Endodermal cell (in vitro differentiated cells): Measurements from ENCODE around the gene NAV2. TPM values are rescaled to one million over a fixed set of nuclear protein-coding genes. Genes with fewer than 3 reads are reported as not detected.
A peak's percentile ranks its signal among the peaks of the same experiment; 100 is the strongest.

ENCODE experiments used
- DNase-seq: peaks from one replicate; pipeline ENCODE4 v3.0.0-alpha.2; 2017
- H3K27ac ChIP-seq: 2 replicates; pipeline ENCODE4 v1.5.1; 2013; ENCODE audit warnings: mild to moderate bottlenecking, low read depth, low read length, moderate library complexity
- H3K27me3 ChIP-seq: 2 replicates; pipeline ENCODE4 v1.6.1; 2013; ENCODE audit warnings: mild to moderate bottlenecking, low read length, moderate library complexity; ENCODE audit not compliant: insufficient read depth, control insufficient read depth, poor library complexity, severe bottlenecking
- H3K36me3 ChIP-seq: 2 replicates; pipeline ENCODE4 v1.7.0; 2013; ENCODE audit warnings: mild to moderate bottlenecking, low read length, moderate library complexity; ENCODE audit not compliant: control insufficient read depth, insufficient read depth
- H3K4me1 ChIP-seq: one replicate; pipeline ENCODE4 v1.7.0; 2013; ENCODE audit warnings: low read length; ENCODE audit not compliant: control insufficient read depth, insufficient read depth
- H3K4me3 ChIP-seq: 2 replicates; pipeline ENCODE4 v1.5.1; 2013; ENCODE audit warnings: mild to moderate bottlenecking, low read length, moderate library complexity
- H3K9ac ChIP-seq: 2 replicates; pipeline ENCODE4 v1.6.1; 2013; ENCODE audit warnings: mild to moderate bottlenecking, low read length, moderate library complexity; ENCODE audit not compliant: poor library complexity, severe bottlenecking; ENCODE audit errors: extremely low read depth
- H3K9me3 ChIP-seq: 2 replicates; pipeline ENCODE4 v1.6.1; 2013; ENCODE audit warnings: mild to moderate bottlenecking, low read length, moderate library complexity; ENCODE audit not compliant: control insufficient read depth
- H3K27ac Mint-ChIP-seq: 2 replicates; pipeline ENCODE4 v1.8.0; 2020; ENCODE audit warnings: mixed read lengths
- H3K27me3 Mint-ChIP-seq: 2 replicates; pipeline ENCODE4 v1.8.0; 2021; ENCODE audit warnings: mild to moderate bottlenecking, mixed read lengths; ENCODE audit not compliant: insufficient read depth
- H3K36me3 Mint-ChIP-seq: 2 replicates; pipeline ENCODE4 v1.8.0; 2020; ENCODE audit warnings: low read depth, mixed read lengths
- H3K4me1 Mint-ChIP-seq: 2 replicates; pipeline ENCODE4 v1.8.0; 2020; ENCODE audit warnings: mixed read lengths
- H3K4me3 Mint-ChIP-seq: 2 replicates; pipeline ENCODE4 v1.8.0; 2020; ENCODE audit warnings: mild to moderate bottlenecking, moderate library complexity, mixed read lengths
- H3K9me3 Mint-ChIP-seq: 2 replicates; pipeline ENCODE4 v1.8.0; 2020; ENCODE audit warnings: mild to moderate bottlenecking, mixed read lengths
- CTCF ChIP-seq: fragments of 200-600 bp; sonication (generic); conservative IDR thresholded peaks from 2 replicates; pipeline ENCODE4 v1.5.0; 2021; ENCODE audit warnings: antibody characterized with exemption, mild to moderate bottlenecking
- WGBS, 2 experiments: methylation state at CpG; one replicate each; pipeline versions ENCODE4 v1.1.5 to v1.1.7; 2013; ENCODE audit warnings: missing lambda C conversion rate in 2 of 2, mixed read lengths in 1 of 2; ENCODE audit not compliant: insufficient coverage in 1 of 2, insufficient read length in 1 of 2; 5-methylcytosine and 5-hydroxymethylcytosine counted together
- total RNA-seq, 2 donors: library from RNA; stranded (reverse); fragmentation: NEBNext Ultra II Directional in 1 of 2; extraction: Animal tissue kit (Norgen Biotek cat#: 25700) in 1 of 2; gene quantifications; 2 replicates in 1 of 2; 3 replicates in 1 of 2; pipeline ENCODE4 v1.2.1, GENCODE V29; 2021

The NAV2 gene
- total RNA-seq, 2 donors from 2014 or later = 37.1 to 42.4 TPM

DNA sequence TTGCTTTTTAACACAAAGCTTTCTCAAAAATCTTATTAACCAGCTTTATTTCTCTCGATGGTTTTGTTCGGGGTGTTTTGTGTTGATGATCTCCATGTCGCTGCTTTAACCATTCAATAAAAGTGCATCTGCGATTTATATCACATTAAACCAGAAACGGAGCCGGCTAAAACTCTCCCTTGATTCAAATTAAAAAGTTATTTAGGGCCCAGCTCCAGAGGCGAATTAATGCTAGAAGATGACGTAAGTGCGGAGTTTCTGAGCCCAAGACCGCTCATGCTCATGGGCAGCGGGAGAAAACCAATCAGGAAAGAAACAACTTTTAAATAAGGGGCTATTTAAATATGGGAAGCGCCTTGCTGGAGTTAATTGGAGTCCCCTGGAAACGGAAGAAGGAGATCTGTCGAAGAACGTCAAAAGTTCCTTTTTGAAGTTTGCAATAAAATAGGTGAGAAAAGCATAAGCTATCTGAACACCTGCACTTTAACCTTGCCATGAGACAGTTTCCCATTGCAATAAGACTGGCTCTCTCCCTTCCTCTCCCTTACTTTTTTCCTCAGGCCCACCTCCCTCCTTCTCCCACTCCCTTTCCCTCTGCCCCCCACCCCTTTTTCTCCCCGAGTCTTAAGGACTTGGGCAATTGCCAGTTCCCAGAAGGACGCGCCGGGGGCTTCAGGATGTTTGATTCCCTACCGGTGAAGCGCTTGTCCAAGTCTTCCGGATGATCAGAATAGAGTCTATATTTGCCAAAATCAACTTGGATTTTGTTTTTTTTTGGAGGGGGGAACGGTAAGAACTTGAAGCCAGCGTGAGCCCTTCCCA is 449.5 kb downstream of the NAV2 start:
- Mint-ChIP-seq H3K36me3 (no peaks in the 10 kb centered on the region), H3K9me3 (peaks cover 7% of the 10 kb centered on the region), H3K27me3 (peaks cover 100% of the 10 kb centered on the region), H3K4me1 (peaks cover 33% of the 10 kb centered on the region), H3K27ac (no peak overlapping the region), H3K4me3 (peak overlapping the region; percentile 59)
- Histone ChIP-seq H3K4me1 (peaks cover 3% of the 10 kb centered on the region), H3K36me3 (no peaks in the 10 kb centered on the region), H3K27ac (no peak overlapping the region), H3K9me3 (no peaks in the 10 kb centered on the region), H3K9ac (no peak overlapping the region), H3K27me3 (peaks cover 100% of the 10 kb centered on the region), H3K4me3 (peak overlapping the region; percentile 84)
- DNase-seq = peak; percentile 62
- 1 to 2% methylated on average over 11 to 24 of the region's 24 CpGs for WGBS, 2 experiments
- TF ChIP-seq CTCF = no peak

DNA sequence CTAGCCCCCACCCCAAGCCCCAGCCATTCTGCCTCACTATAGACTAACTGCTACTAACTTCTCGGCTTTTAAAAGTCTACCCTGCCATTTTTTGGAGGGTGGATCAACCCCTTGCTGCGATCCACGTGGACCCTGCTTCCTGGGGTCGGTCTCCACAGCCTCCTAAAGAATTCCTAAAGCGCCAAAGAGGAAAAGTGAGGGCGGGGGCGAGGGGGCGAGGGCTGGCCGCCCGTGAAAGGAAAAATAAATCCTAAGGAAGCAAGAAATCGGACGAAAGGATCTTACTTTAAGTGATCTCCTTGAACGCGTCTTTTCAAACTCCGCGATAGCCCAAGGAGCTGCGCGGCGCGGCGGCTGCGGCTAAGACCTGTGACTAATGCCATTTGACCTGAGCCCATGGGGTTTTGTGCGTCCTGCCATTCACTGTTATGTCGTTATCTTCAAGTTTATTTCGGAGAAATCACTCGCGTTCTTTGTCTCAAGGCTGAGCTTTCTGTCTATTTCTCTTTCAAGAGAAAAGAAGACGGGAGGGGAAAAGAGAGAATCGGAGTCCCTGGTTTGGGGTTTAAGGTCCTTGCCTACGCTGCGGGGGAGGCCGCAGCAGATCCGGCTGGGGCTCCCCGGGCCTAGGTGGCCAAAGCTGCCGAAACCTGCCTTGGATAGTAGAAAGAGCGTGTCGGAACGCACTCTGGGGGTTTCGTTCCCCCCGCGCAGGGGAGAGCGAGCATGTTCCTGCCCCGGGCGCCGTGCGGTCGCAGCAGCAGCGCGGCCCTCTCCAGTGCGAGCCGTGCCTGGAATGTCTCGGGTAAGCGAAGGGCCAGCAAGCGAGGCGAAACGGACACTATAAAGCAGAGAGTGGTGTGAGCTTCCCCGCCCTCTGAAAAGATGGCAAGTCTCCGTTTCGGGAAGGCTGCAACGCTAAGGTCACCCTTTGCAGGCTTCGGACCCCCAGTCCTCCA is 450.5 kb downstream of the NAV2 start:
- Mint-ChIP-seq H3K4me1 (peaks cover 36% of the 10 kb centered on the region), H3K9me3 (peaks cover 9% of the 10 kb centered on the region), H3K27me3 (peaks cover 100% of the 10 kb centered on the region), H3K36me3 (no peaks in the 10 kb centered on the region), H3K27ac (no peak overlapping the region), H3K4me3 (peak overlapping the region; percentile 59)
- H3K9ac ChIP-seq = no peak overlapping the region
- no peak for TF ChIP-seq CTCF
- H3K4me1 ChIP-seq = peaks cover 3% of the 10 kb centered on the region
- H3K36me3 ChIP-seq = no peaks in the 10 kb centered on the region
- peak; percentile 89 for DNase-seq
- WGBS, 2 experiments = 0 to 1% methylated on average over 45 to 61 of the region's 61 CpGs
- peaks cover 92% of the 10 kb centered on the region for H3K27me3 ChIP-seq
- H3K9me3 ChIP-seq = no peaks in the 10 kb centered on the region
- H3K4me3 ChIP-seq = peak overlapping the region; percentile 84
- H3K27ac ChIP-seq = no peak overlapping the region

DNA sequence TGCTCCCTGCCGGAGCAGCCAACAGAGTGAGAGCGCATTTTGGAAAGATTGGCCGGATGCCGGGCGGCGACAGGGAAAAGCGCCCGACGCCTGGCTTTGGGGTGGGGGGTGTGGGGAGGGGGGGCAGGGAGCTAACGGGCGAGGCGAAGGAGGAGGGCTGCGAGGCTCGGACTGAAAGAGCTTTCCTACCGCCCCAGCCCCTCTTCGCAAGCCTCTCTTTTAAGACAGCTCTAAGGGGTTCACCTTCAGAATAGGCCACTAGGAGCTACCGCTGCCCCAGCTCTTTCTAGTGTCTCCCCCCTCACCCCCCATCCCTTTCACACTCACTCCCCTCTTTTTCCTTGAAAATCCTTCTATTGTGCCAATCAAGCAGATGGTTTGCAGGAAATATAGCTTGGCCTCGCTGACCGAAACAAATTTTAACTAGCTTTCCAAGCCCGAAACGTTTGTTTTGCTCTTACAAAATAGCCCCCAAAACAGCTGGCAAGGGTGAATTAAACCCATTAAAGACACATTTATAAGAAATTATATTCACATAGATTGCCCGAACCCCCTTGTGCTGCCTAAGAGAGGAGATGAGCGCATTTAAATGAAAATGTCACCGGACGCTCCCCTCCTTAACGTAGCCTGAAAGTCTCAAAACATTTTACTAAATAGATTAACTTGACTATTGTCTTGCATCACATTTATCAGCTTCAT is 451.3 kb downstream of the NAV2 start:
- Mint-ChIP-seq H3K36me3 (no peaks in the 10 kb centered on the region), H3K27me3 (peaks cover 96% of the 10 kb centered on the region), H3K4me1 (peaks cover 32% of the 10 kb centered on the region), H3K27ac (no peak overlapping the region), H3K4me3 (peak overlapping the region; percentile 59), H3K9me3 (peaks cover 9% of the 10 kb centered on the region)
- no peak overlapping the region for H3K9ac ChIP-seq
- 3 to 6% methylated on average over 4 to 25 of the region's 26 CpGs for WGBS, 2 experiments
- DNase-seq = no peak
- H3K4me3 ChIP-seq = peak overlapping the region; percentile 84
- peaks cover 84% of the 10 kb centered on the region for H3K27me3 ChIP-seq
- H3K27ac ChIP-seq = no peak overlapping the region
- no peaks in the 10 kb centered on the region for H3K9me3 ChIP-seq
- peaks cover 3% of the 10 kb centered on the region for H3K4me1 ChIP-seq
- H3K36me3 ChIP-seq = no peaks in the 10 kb centered on the region
- TF ChIP-seq CTCF = peak; percentile 11
